Measurements from ENCODE around the gene PSEN2.
A peak's percentile ranks its signal among the peaks of the same experiment; 100 is the strongest.

The PSEN2 gene

GRCh38 chr1:226873771-226874578 is 3.6 kb downstream of the PSEN2 start:
- Histone ChIP-seq H3K4me3 (ENCODE audit: low read depth, low read length) (no peak overlapping the region), H3K36me3 (replicated peaks) (no peaks in the 10 kb centered on the region), H3K27ac (no peak overlapping the region), H3K27me3 (replicated peaks) (no peaks in the 10 kb centered on the region)
- DNase-seq: no peak
- in situ Hi-C loops (cut with HindIII; ENCODE audit: low pct_ligation_motif_present, low sequenced_read_pairs): no loop called here
- no peak for TF ChIP-seq CTCF (IDR thresholded peaks at IDR 0.05; ENCODE audit: low read depth, low read length, missing control alignments)

GRCh38 chr1:226874579-226875425 is 4.4 kb downstream of the PSEN2 start:
- H3K27me3 ChIP-seq (replicated peaks): no peaks in the 10 kb centered on the region
- H3K36me3 ChIP-seq (replicated peaks): no peaks in the 10 kb centered on the region
- no peak overlapping the region for H3K4me3 ChIP-seq (ENCODE audit: low read depth, low read length)
- DNase-seq: no peak
- TF ChIP-seq CTCF (IDR thresholded peaks at IDR 0.05; ENCODE audit: low read depth, low read length, missing control alignments): no peak
- no peak overlapping the region for H3K27ac ChIP-seq
- in situ Hi-C loops (cut with HindIII; ENCODE audit: low pct_ligation_motif_present, low sequenced_read_pairs): no loop called here

GRCh38 chr1:226875641-226876295 is 5.4 kb downstream of the PSEN2 start:
- Histone ChIP-seq H3K36me3 (replicated peaks) (no peaks in the 10 kb centered on the region), H3K4me3 (ENCODE audit: low read depth, low read length) (no peak overlapping the region), H3K27ac (no peak overlapping the region), H3K27me3 (replicated peaks) (no peaks in the 10 kb centered on the region)
- no peak for TF ChIP-seq CTCF (IDR thresholded peaks at IDR 0.05; ENCODE audit: low read depth, low read length, missing control alignments)
- DNase-seq: peak; percentile 16
- in situ Hi-C loops (cut with HindIII; ENCODE audit: low pct_ligation_motif_present, low sequenced_read_pairs): no loop called here

- DNase-seq: no peak
- Histone ChIP-seq H3K4me3 (ENCODE audit: low read depth, low read length) (no peak overlapping the region), H3K27ac (no peak overlapping the region), H3K27me3 (replicated peaks) (no peaks in the 10 kb centered on the region), H3K36me3 (replicated peaks) (no peaks in the 10 kb centered on the region)
- in situ Hi-C loops (cut with HindIII; ENCODE audit: low pct_ligation_motif_present, low sequenced_read_pairs): no loop called here
- TF ChIP-seq CTCF (IDR thresholded peaks at IDR 0.05; ENCODE audit: low read depth, low read length, missing control alignments): no peak
Measured at GRCh38 chr1:226877669-226878068, 7.3 kb downstream of the PSEN2 start.

GRCh38 chr1:226880372-226881287 is 10.2 kb downstream of the PSEN2 start:
- Histone ChIP-seq H3K4me3 (ENCODE audit: low read depth, low read length) (no peak overlapping the region), H3K36me3 (replicated peaks) (no peaks in the 10 kb centered on the region), H3K27ac (no peak overlapping the region), H3K27me3 (replicated peaks) (no peaks in the 10 kb centered on the region)
- in situ Hi-C loops (cut with HindIII; ENCODE audit: low pct_ligation_motif_present, low sequenced_read_pairs): no loop called here
- TF ChIP-seq CTCF (IDR thresholded peaks at IDR 0.05; ENCODE audit: low read depth, low read length, missing control alignments): no peak
- DNase-seq: no peak

Data from brain microvascular endothelial cell (primary cell).